Thoracic aorta (tissue), 2 donors: ENCODE data around the gene MAS1L. TPM values are rescaled to one million over a fixed set of nuclear protein-coding genes. Genes with fewer than 3 reads are reported as not detected.

Source experiments
- ATAC-seq: fragments of 150-250 bp; one replicate; pipeline ENCODE4 v1.8.0; 2017; ENCODE audit warnings: low read depth; ENCODE audit not compliant: insufficient number of reproducible peaks, low FRiP score
- DNase-seq: peaks from one replicate; pipeline ENCODE4 v3.0.0-alpha.2; 2020; ENCODE audit warnings: low spot score
- H3K27ac ChIP-seq, 2 donors: fragments of 200-600 bp; sonication (generic); 1 replicate in 1 of 2; 2 replicates in 1 of 2; pipeline ENCODE4 v1.5.1; 2016; ENCODE audit warnings: mild to moderate bottlenecking in 2 of 2, moderate library complexity in 2 of 2
- H3K27me3 ChIP-seq: fragments of 200-600 bp; sonication (generic); replicated peaks from 2 replicates; pipeline ENCODE4 v1.6.0; 2016; ENCODE audit warnings: mild to moderate bottlenecking; ENCODE audit not compliant: insufficient read depth
- H3K36me3 ChIP-seq: fragments of 200-600 bp; sonication (generic); one replicate; pipeline ENCODE4 v1.5.1; 2016
- H3K4me1 ChIP-seq, 2 donors: fragments of 200-600 bp; sonication (generic); 1 replicate in 1 of 2; 2 replicates in 1 of 2; pipeline versions ENCODE4 v1.5.1 to v1.6.0; 2016; ENCODE audit warnings: low read depth in 2 of 2, mild to moderate bottlenecking in 1 of 2; ENCODE audit not compliant: control insufficient read depth in 1 of 2
- H3K4me3 ChIP-seq: fragments of 200-600 bp; sonication (generic); 2 replicates; pipeline ENCODE4 v1.5.1; 2016; ENCODE audit warnings: mild to moderate bottlenecking
- H3K9me3 ChIP-seq: fragments of 200-600 bp; sonication (generic); 2 replicates; pipeline ENCODE4 v1.5.1; 2016
- total RNA-seq, 2 donors: library from RNA; depleted of rRNA; stranded (reverse); fragments of >200 nt; gene quantifications; one replicate each; pipeline versions ENCODE4 v1.1.0 to v1.2.3, GENCODE V29; 2016
- TF ChIP-seq, protein P1 (sequence below): fragments of 200-600 bp; sonication (generic); IDR thresholded peaks from one replicate; pipeline ENCODE4 v1.5.1; 2019; ENCODE audit warnings: antibody characterized with exemption

Gene MAS1L
- total RNA-seq, 2 donors from 2014 or later = not detected

DNA sequence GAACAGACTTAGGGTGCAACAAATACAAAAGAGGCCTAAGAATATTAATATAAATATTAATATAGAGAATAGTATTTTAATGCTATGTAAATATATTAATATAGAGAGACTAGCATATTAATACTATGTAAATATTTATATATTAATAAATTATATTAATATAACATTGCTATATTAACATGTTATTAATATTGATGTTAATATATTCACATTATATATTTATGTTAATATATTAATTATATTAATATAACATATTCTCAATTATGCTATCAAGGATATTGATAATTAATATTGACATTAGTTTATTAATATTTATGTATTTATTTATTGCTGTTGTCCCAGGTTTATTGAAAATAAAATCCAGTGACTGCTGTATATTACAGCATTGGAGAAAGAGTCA, 1.1 kb upstream of the MAS1L start:
- Histone ChIP-seq H3K9me3 (no peaks in the 10 kb centered on the region), H3K4me1 (no peaks in the 10 kb centered on the region), H3K27me3 (no peaks in the 10 kb centered on the region), H3K27ac (no peak overlapping the region), H3K36me3 (no peaks in the 10 kb centered on the region), H3K4me3 (no peak overlapping the region)
- ATAC-seq (no peak), DNase-seq (no peak)
- TF ChIP-seq, protein P1, sequence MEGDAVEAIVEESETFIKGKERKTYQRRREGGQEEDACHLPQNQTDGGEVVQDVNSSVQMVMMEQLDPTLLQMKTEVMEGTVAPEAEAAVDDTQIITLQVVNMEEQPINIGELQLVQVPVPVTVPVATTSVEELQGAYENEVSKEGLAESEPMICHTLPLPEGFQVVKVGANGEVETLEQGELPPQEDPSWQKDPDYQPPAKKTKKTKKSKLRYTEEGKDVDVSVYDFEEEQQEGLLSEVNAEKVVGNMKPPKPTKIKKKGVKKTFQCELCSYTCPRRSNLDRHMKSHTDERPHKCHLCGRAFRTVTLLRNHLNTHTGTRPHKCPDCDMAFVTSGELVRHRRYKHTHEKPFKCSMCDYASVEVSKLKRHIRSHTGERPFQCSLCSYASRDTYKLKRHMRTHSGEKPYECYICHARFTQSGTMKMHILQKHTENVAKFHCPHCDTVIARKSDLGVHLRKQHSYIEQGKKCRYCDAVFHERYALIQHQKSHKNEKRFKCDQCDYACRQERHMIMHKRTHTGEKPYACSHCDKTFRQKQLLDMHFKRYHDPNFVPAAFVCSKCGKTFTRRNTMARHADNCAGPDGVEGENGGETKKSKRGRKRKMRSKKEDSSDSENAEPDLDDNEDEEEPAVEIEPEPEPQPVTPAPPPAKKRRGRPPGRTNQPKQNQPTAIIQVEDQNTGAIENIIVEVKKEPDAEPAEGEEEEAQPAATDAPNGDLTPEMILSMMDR = no peak

DNA sequence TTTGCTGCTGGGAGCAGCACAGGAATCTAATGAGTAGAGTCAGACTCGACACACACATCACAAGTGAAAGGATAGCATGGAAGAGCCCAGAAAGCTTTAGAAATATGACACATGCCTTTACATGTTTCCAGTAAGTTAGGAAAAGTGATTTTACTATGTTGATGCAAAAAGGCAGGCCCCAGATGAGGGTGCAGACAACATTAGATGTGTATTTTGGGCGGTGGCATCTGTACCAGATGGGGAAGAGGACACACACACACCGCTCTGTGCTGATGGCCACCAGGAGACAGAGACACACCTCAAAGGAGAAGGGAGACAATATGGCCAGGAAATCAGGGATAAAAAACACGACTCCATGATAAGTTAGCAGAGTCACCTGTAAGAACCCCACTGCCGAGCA, 625 bp downstream of the MAS1L start:
- TF ChIP-seq, protein P1 = no peak
- no peaks in the 10 kb centered on the region for H3K9me3 ChIP-seq
- no peak for DNase-seq
- H3K27me3 ChIP-seq = no peaks in the 10 kb centered on the region
- no peaks in the 10 kb centered on the region for H3K36me3 ChIP-seq
- ATAC-seq = no peak
- no peak overlapping the region for H3K4me3 ChIP-seq
- H3K4me1 ChIP-seq = no peaks in the 10 kb centered on the region
- no peak overlapping the region for H3K27ac ChIP-seq

DNA sequence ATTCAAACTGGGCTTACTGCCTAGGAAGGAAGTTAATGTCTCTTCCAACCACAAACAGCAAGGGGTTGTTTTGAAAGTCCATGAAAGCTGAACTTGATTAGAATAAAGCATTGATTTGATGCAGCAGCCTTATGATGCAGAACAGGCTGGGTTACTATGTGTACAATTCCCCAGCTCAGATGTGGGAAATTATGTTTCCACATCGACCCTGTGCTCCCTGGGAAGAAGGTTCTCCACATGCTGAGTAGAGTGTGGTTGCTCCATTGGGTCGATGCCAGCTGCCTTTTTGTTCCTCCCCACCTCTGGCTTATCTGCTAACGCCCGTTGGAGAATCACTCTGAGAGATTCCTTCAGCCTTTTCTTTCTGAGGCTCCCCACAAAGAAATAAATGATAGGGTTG, 1.2 kb downstream of the MAS1L start:
- no peaks in the 10 kb centered on the region for H3K9me3 ChIP-seq
- ATAC-seq (no peak), DNase-seq (no peak)
- TF ChIP-seq, protein P1 = no peak
- H3K27me3 ChIP-seq = no peaks in the 10 kb centered on the region
- H3K36me3 ChIP-seq = no peaks in the 10 kb centered on the region
- no peak overlapping the region for H3K27ac ChIP-seq
- H3K4me1 ChIP-seq = no peaks in the 10 kb centered on the region
- no peak overlapping the region for H3K4me3 ChIP-seq

DNA sequence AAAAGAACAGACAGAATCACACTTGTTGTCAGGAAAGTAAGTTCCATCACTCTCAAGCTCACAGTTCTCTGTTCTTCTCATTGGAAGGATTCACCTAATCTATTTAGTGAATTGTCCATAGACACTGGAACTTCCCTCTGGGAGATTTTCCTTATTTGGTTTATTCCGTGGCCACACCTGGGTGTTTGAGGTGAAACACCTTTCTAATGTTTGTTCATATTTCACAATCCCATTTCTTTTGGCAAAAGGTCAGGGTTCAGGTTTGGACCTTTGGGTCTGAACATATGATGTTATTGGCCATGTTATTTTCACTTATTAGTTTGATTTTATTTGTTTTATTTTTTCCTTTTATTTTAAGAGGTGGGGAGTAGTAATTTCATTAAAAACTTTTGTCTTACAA, 4.0 kb downstream of the MAS1L start:
- Histone ChIP-seq H3K27me3 (no peaks in the 10 kb centered on the region), H3K27ac (no peak overlapping the region)
- ATAC-seq = no peak

DNA sequence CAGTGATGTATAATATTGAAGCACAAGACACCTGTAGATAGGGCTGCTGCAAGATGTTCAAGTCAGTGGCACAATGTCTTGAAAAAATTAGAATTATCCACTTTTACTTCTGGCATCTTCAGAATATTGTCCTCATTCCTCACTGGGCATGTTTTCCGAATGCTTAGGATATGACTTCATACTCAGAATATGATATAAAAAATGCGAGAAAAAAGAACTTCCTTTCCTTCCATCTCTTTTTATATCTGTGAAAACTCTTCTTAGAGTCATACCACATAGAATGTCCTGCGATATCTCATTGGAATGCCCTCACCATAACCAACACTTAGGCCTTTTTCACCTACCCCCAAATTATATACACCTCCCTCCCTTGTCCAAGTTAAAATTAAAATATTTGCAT, 4.6 kb downstream of the MAS1L start:
- Histone ChIP-seq H3K27ac (no peak overlapping the region), H3K36me3 (no peaks in the 10 kb centered on the region), H3K27me3 (no peaks in the 10 kb centered on the region), H3K9me3 (no peaks in the 10 kb centered on the region), H3K4me1 (no peaks in the 10 kb centered on the region), H3K4me3 (no peak overlapping the region)
- ATAC-seq = no peak
- no peak for DNase-seq
- TF ChIP-seq, protein P1 = no peak

More for the DNA sequence above, 4.0 kb downstream of the MAS1L start:
- Histone ChIP-seq H3K4me3 (no peak overlapping the region), H3K9me3 (no peaks in the 10 kb centered on the region), H3K4me1 (no peaks in the 10 kb centered on the region), H3K36me3 (no peaks in the 10 kb centered on the region)
- TF ChIP-seq, protein P1 = no peak
- no peak for DNase-seq
